Liver (tissue), 9 donors: ENCODE results near the gene USP9X. TPM values are rescaled to one million over a fixed set of nuclear protein-coding genes. Genes with fewer than 3 reads are reported as not detected.

ENCODE experiments used
- DNase-seq: peaks from one replicate; pipeline ENCODE4 v3.0.0-alpha.2; 2017; ENCODE audit warnings: low spot score
- H3K27ac ChIP-seq, 2 donors: one replicate each; pipeline ENCODE4 v1.7.0; 2013; ENCODE audit warnings: inconsistent platforms in 2 of 2, low read length in 2 of 2, control low read depth in 1 of 2, low read depth in 1 of 2, mild to moderate bottlenecking in 1 of 2
- H3K27me3 ChIP-seq, 4 donors: one replicate each; pipeline versions ENCODE4 v1.6.1 to v1.7.0; 2013; ENCODE audit warnings: low read length in 3 of 4, inconsistent platforms in 1 of 4, mild to moderate bottlenecking in 1 of 4, moderate library complexity in 1 of 4; ENCODE audit not compliant: control insufficient read depth in 4 of 4, insufficient read depth in 4 of 4
- H3K36me3 ChIP-seq, 4 donors: one replicate each; pipeline versions ENCODE4 v1.6.1 to v1.7.0; 2013; ENCODE audit warnings: low read length in 3 of 4, mild to moderate bottlenecking in 3 of 4, low read depth in 1 of 4, moderate library complexity in 1 of 4; ENCODE audit not compliant: control insufficient read depth in 4 of 4, insufficient read depth in 3 of 4
- H3K4me1 ChIP-seq, 4 donors: one replicate each; pipeline versions ENCODE4 v1.6.1 to v1.7.0; 2013; ENCODE audit warnings: low read length in 3 of 4, mild to moderate bottlenecking in 3 of 4, moderate library complexity in 1 of 4; ENCODE audit not compliant: control insufficient read depth in 4 of 4, insufficient read depth in 4 of 4
- H3K4me3 ChIP-seq, 3 donors: one replicate each; pipeline versions ENCODE4 v1.6.1 to v1.7.0; 2013; ENCODE audit warnings: low read length in 3 of 3, control low read depth in 1 of 3, low read depth in 1 of 3, mild to moderate bottlenecking in 1 of 3
- H3K9ac ChIP-seq, 2 donors: one replicate each; pipeline ENCODE4 v1.7.0; 2013; ENCODE audit warnings: low read length in 2 of 2, mild to moderate bottlenecking in 2 of 2, moderate library complexity in 2 of 2, control low read depth in 1 of 2, low read depth in 1 of 2
- H3K9me3 ChIP-seq, 4 donors: one replicate each; pipeline versions ENCODE4 v1.6.1 to v1.7.0; 2013; ENCODE audit warnings: low read length in 3 of 4; ENCODE audit not compliant: control insufficient read depth in 4 of 4
- ATF3 ChIP-seq: IDR thresholded peaks from 2 replicates; pipeline ENCODE4 v1.6.1; 2016; ENCODE audit warnings: antibody characterized with exemption
- EGR1 ChIP-seq, 2 donors: IDR thresholded peaks; 2 replicates each; pipeline ENCODE4 v1.6.1; 2016 to 2018; ENCODE audit warnings: antibody characterized with exemption in 2 of 2, low read depth in 2 of 2
- FOXA1 ChIP-seq: IDR thresholded peaks from 2 replicates; pipeline ENCODE4 v1.6.1; 2016; ENCODE audit warnings: antibody characterized with exemption
- FOXA2 ChIP-seq: IDR thresholded peaks from 2 replicates; pipeline ENCODE4 v1.6.1; 2016; ENCODE audit warnings: antibody characterized with exemption
- HNF4A ChIP-seq, 2 donors: conservative IDR thresholded peaks; 2 replicates each; pipeline ENCODE4 v1.6.1; 2016; ENCODE audit warnings: antibody characterized with exemption in 2 of 2, mild to moderate bottlenecking in 2 of 2
- HNF4G ChIP-seq: IDR thresholded peaks from 2 replicates; pipeline ENCODE4 v1.6.1; 2016; ENCODE audit warnings: antibody characterized with exemption
- JUND ChIP-seq, 2 donors: IDR thresholded peaks; 2 replicates each; pipeline ENCODE4 v1.6.1; 2016; ENCODE audit warnings: antibody characterized with exemption in 2 of 2
- NR2F2 ChIP-seq: IDR thresholded peaks from 2 replicates; pipeline ENCODE4 v1.6.1; 2016; ENCODE audit warnings: antibody characterized with exemption
- RAD21 ChIP-seq, 2 donors: IDR thresholded peaks; 2 replicates each; pipeline ENCODE4 v1.6.1; 2016; ENCODE audit warnings: antibody characterized with exemption in 2 of 2, mild to moderate bottlenecking in 2 of 2
- RXRA ChIP-seq, 2 donors: IDR thresholded peaks; 2 replicates each; pipeline ENCODE4 v1.6.1; 2017 to 2018; ENCODE audit warnings: antibody characterized with exemption in 2 of 2, mild to moderate bottlenecking in 1 of 2
- SP1 ChIP-seq: IDR thresholded peaks from 2 replicates; pipeline ENCODE4 v1.6.1; 2018; ENCODE audit warnings: antibody characterized with exemption, mild to moderate bottlenecking
- TAF1 ChIP-seq: conservative IDR thresholded peaks from 2 replicates; pipeline ENCODE4 v1.6.1; 2016; ENCODE audit warnings: antibody characterized with exemption, mild to moderate bottlenecking
- YY1 ChIP-seq: IDR thresholded peaks from 2 replicates; pipeline ENCODE4 v1.6.1; 2016; ENCODE audit warnings: antibody characterized with exemption, mild to moderate bottlenecking
- WGBS: extraction: QIAGEN DNeasy Blood & Tissue Kit; methylation state at CpG from one replicate; pipeline ENCODE4 v1.1.7; 2013; 5-methylcytosine and 5-hydroxymethylcytosine counted together
- polyA plus RNA-seq, 2 donors: library from polyadenylated mRNA; stranded (reverse) in 1 of 2; unstranded in 1 of 2; fragments of 200-250 nt in 1 of 2; fragments of >200 nt in 1 of 2; fragmentation: Nextera tagmentation in 1 of 2; extraction: Ambion mirVana in 1 of 2; gene quantifications; one replicate each; pipeline versions ENCODE4 v1.2.1 to v1.2.3, GENCODE V29; 2013 to 2015
- total RNA-seq, 2 donors: library from RNA; depleted of rRNA; stranded (reverse); fragments of >200 nt; gene quantifications; one replicate each; pipeline ENCODE4 v1.2.3, GENCODE V29; 2014
- TF ChIP-seq, protein P1 (sequence below): IDR thresholded peaks from 2 replicates; pipeline ENCODE4 v1.6.1; 2016; ENCODE audit warnings: antibody characterized with exemption, mild to moderate bottlenecking
- TF ChIP-seq, protein P2 (sequence below): IDR thresholded peaks from 2 replicates; pipeline ENCODE4 v1.6.1; 2016; ENCODE audit warnings: antibody characterized with exemption
- TF ChIP-seq, protein P3 (sequence below): fragments of 150-350 bp; IDR thresholded peaks from 2 replicates; pipeline ENCODE4 v1.5.1; 2017; ENCODE audit warnings: improper control_type of control experiment, low read depth, low read length; ENCODE audit not compliant: missing input control
- TF ChIP-seq, protein P4 (sequence below): IDR thresholded peaks from 2 replicates; pipeline ENCODE4 v1.6.1; 2016; ENCODE audit warnings: antibody characterized with exemption
- donor health status: healthy.
- donor health status: healthy.
- donor health status: healthy.
- donor health status: healthy.
- donor health status: healthy.

Gene USP9X
- total and polyA plus RNA-seq, 4 donors, result 13.4 to 117 (median 60.9) TPM

DNA sequence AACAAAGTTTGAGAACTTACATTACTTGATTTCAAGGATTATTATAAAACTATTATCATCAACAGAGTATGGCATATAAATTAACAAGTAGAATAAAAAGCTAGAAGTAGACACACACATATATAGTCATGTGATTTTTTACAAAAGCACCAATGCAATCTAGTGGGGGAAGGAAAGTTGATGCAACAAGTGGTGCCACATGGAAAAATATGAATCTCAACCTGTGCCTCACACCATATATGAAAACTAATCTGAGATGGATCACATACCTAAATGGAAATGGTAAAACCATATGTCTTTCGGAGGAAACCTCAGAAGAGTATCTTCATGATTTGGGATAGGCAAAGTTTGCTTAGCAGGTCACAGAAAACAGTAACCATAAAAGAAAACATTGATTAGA, 34.9 kb upstream of the USP9X start:
- Histone ChIP-seq H3K9me3 (no peaks in the 10 kb centered on the region), H3K4me1 (peaks cover 3 to 13% (median 7%) of the 10 kb centered on the region in 4 donors), H3K9ac (no peak overlapping the region), H3K27ac (peak overlapping the region in 1 of 2 donors; percentile 66), H3K27me3 (no peaks in the 10 kb centered on the region), H3K36me3 (no peaks in the 10 kb centered on the region), H3K4me3 (no peak overlapping the region)
- DNase-seq, result no peak
- 100% methylated on average over 1 of the region's 1 CpG for WGBS
- TF ChIP-seq FOXA2 (no peak), RXRA (IDR thresholded peaks at IDR 0.05) (no peak), HNF4A (conservative IDR thresholded peaks at IDR 0.05) (no peak), EGR1 (IDR thresholded peaks at IDR 0.05; ENCODE audit: low read depth in 2 of 2) (no peak), NR2F2 (no peak), TAF1 (no peak)
- TF ChIP-seq, protein P1, sequence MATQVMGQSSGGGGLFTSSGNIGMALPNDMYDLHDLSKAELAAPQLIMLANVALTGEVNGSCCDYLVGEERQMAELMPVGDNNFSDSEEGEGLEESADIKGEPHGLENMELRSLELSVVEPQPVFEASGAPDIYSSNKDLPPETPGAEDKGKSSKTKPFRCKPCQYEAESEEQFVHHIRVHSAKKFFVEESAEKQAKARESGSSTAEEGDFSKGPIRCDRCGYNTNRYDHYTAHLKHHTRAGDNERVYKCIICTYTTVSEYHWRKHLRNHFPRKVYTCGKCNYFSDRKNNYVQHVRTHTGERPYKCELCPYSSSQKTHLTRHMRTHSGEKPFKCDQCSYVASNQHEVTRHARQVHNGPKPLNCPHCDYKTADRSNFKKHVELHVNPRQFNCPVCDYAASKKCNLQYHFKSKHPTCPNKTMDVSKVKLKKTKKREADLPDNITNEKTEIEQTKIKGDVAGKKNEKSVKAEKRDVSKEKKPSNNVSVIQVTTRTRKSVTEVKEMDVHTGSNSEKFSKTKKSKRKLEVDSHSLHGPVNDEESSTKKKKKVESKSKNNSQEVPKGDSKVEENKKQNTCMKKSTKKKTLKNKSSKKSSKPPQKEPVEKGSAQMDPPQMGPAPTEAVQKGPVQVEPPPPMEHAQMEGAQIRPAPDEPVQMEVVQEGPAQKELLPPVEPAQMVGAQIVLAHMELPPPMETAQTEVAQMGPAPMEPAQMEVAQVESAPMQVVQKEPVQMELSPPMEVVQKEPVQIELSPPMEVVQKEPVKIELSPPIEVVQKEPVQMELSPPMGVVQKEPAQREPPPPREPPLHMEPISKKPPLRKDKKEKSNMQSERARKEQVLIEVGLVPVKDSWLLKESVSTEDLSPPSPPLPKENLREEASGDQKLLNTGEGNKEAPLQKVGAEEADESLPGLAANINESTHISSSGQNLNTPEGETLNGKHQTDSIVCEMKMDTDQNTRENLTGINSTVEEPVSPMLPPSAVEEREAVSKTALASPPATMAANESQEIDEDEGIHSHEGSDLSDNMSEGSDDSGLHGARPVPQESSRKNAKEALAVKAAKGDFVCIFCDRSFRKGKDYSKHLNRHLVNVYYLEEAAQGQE, result no peak
- TF ChIP-seq, protein P2, sequence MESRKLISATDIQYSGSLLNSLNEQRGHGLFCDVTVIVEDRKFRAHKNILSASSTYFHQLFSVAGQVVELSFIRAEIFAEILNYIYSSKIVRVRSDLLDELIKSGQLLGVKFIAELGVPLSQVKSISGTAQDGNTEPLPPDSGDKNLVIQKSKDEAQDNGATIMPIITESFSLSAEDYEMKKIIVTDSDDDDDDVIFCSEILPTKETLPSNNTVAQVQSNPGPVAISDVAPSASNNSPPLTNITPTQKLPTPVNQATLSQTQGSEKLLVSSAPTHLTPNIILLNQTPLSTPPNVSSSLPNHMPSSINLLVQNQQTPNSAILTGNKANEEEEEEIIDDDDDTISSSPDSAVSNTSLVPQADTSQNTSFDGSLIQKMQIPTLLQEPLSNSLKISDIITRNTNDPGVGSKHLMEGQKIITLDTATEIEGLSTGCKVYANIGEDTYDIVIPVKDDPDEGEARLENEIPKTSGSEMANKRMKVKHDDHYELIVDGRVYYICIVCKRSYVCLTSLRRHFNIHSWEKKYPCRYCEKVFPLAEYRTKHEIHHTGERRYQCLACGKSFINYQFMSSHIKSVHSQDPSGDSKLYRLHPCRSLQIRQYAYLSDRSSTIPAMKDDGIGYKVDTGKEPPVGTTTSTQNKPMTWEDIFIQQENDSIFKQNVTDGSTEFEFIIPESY, result no peak
- TF ChIP-seq, protein P3, sequence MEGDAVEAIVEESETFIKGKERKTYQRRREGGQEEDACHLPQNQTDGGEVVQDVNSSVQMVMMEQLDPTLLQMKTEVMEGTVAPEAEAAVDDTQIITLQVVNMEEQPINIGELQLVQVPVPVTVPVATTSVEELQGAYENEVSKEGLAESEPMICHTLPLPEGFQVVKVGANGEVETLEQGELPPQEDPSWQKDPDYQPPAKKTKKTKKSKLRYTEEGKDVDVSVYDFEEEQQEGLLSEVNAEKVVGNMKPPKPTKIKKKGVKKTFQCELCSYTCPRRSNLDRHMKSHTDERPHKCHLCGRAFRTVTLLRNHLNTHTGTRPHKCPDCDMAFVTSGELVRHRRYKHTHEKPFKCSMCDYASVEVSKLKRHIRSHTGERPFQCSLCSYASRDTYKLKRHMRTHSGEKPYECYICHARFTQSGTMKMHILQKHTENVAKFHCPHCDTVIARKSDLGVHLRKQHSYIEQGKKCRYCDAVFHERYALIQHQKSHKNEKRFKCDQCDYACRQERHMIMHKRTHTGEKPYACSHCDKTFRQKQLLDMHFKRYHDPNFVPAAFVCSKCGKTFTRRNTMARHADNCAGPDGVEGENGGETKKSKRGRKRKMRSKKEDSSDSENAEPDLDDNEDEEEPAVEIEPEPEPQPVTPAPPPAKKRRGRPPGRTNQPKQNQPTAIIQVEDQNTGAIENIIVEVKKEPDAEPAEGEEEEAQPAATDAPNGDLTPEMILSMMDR, result no peak

DNA sequence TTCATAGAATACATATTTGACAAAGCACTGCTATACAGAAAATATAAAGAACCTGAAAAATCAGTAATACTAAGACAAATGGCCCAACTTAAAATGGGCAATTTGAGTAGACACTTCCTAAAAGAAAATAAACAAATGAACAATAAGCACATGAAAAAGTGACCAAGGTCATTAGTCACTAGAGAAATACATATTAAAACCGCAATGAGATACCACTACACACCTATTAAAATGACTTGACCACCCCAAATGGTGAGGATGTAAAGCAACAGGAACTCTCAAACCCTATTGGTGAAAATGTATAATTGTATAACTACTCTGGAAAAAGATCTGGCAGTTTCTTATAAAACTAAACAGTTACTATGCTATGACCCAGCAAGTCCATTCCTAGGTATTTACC, 34.0 kb upstream of the USP9X start:
- no peak overlapping the region for H3K4me3 ChIP-seq
- H3K36me3 ChIP-seq, result no peaks in the 10 kb centered on the region
- 88% methylated on average over 1 of the region's 1 CpG for WGBS
- no peaks in the 10 kb centered on the region for H3K27me3 ChIP-seq
- no peak overlapping the region for H3K9ac ChIP-seq
- no peak overlapping the region for H3K27ac ChIP-seq
- H3K9me3 ChIP-seq, result no peaks in the 10 kb centered on the region
- DNase-seq, result no peak
- H3K4me1 ChIP-seq, result peaks cover 1 to 9% (median 7%) of the 10 kb centered on the region in 4 donors
- TF ChIP-seq HNF4A (conservative IDR thresholded peaks at IDR 0.05), result no peak
- TF ChIP-seq, protein P3, result no peak
- TF ChIP-seq YY1, result no peak
- TF ChIP-seq, protein P4, sequence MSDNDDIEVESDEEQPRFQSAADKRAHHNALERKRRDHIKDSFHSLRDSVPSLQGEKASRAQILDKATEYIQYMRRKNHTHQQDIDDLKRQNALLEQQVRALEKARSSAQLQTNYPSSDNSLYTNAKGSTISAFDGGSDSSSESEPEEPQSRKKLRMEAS, result no peak
- TF ChIP-seq RAD21 (IDR thresholded peaks at IDR 0.05), result no peak
- TF ChIP-seq, protein P2, result no peak
- TF ChIP-seq JUND (IDR thresholded peaks at IDR 0.05), result no peak
- no peak for TF ChIP-seq TAF1
- no peak for TF ChIP-seq FOXA1
- TF ChIP-seq ATF3, result no peak
- TF ChIP-seq SP1, result no peak
- no peak for TF ChIP-seq RXRA (IDR thresholded peaks at IDR 0.05)
- no peak for TF ChIP-seq EGR1 (IDR thresholded peaks at IDR 0.05; ENCODE audit: low read depth in 2 of 2)
- no peak for TF ChIP-seq NR2F2
- TF ChIP-seq HNF4G, result no peak
